ENCODE measurements around the gene TMPRSS15.

The TMPRSS15 gene

GRCh38 chr21:18403735-18404450, at the start of gene TMPRSS15:
TSS of gene TMPRSS15 (minus strand) at chr21:18403785. CDS start at chr21:18403622, 163 bp downstream.
- CTCF ChIA-PET: no interaction called here
- TF ChIP-seq CTCF (IDR thresholded peaks at IDR 0.05; ENCODE audit: insufficient read depth, low read length, missing control alignments): no peak
- H3K4me3 ChIP-seq (ENCODE audit: low read depth, low read length): no peak within 1 kb of the TSS
- no peak for DNase-seq (ENCODE audit: low read depth, low spot score)
- POLR2A ChIA-PET: no interaction called here

- POLR2A ChIA-PET: no interaction called here
- no peak for DNase-seq (ENCODE audit: low read depth, low spot score)
Observed at GRCh38 chr21:18451670-18452069, 48.1 kb upstream of the TMPRSS15 start.

GRCh38 chr21:18449605-18450550, 46.3 kb upstream of the TMPRSS15 start:
- no peak overlapping the region for H3K4me3 ChIP-seq (ENCODE audit: low read depth, low read length)
- POLR2A ChIA-PET: no interaction called here
- DNase-seq (ENCODE audit: low read depth, low spot score): no peak
- TF ChIP-seq CTCF (IDR thresholded peaks at IDR 0.05; ENCODE audit: insufficient read depth, low read length, missing control alignments): no peak
- CTCF ChIA-PET: interaction anchor here (0.8 kb wide), 1 partner anchor 29 kb away, joined by 3 read pairs; no protein-coding TSS in a partner anchor

More at GRCh38 chr21:18451670-18452069, 48.1 kb upstream of the TMPRSS15 start:
- CTCF ChIA-PET: no interaction called here
- H3K4me3 ChIP-seq (ENCODE audit: low read depth, low read length): no peak overlapping the region
- TF ChIP-seq CTCF (IDR thresholded peaks at IDR 0.05; ENCODE audit: insufficient read depth, low read length, missing control alignments): no peak

GRCh38 chr21:18443701-18444100, 40.1 kb upstream of the TMPRSS15 start:
- no peak overlapping the region for H3K4me3 ChIP-seq (ENCODE audit: low read depth, low read length)
- POLR2A ChIA-PET: no interaction called here
- DNase-seq (ENCODE audit: low read depth, low spot score): no peak
- no peak for TF ChIP-seq CTCF (IDR thresholded peaks at IDR 0.05; ENCODE audit: insufficient read depth, low read length, missing control alignments)
- CTCF ChIA-PET: no interaction called here

GRCh38 chr21:18443085-18443484, 39.5 kb upstream of the TMPRSS15 start:
- ChIA-PET CTCF (no interaction called here), POLR2A (no interaction called here)
- no peak for TF ChIP-seq CTCF (IDR thresholded peaks at IDR 0.05; ENCODE audit: insufficient read depth, low read length, missing control alignments)

GRCh38 chr21:18430341-18430740, 26.8 kb upstream of the TMPRSS15 start:
- TF ChIP-seq CTCF (IDR thresholded peaks at IDR 0.05; ENCODE audit: insufficient read depth, low read length, missing control alignments): no peak
- DNase-seq (ENCODE audit: low read depth, low spot score): no peak
- H3K4me3 ChIP-seq (ENCODE audit: low read depth, low read length): no peak overlapping the region
- POLR2A ChIA-PET: no interaction called here
- CTCF ChIA-PET: no interaction called here

More at GRCh38 chr21:18443085-18443484, 39.5 kb upstream of the TMPRSS15 start:
- no peak overlapping the region for H3K4me3 ChIP-seq (ENCODE audit: low read depth, low read length)
- no peak for DNase-seq (ENCODE audit: low read depth, low spot score)
